IPS-20b (cell line): ENCODE data around the gene URGCP.
A peak's percentile ranks its signal among the peaks of the same experiment; 100 is the strongest.

Source experiments
- H3K27ac ChIP-seq: one replicate; pipeline ENCODE4 v1.5.1; 2013; ENCODE audit warnings: low read length
- H3K27me3 ChIP-seq: 2 replicates; pipeline ENCODE4 v1.6.1; 2013; ENCODE audit warnings: mild to moderate bottlenecking, low read length, inconsistent platforms; ENCODE audit not compliant: insufficient read depth
- H3K36me3 ChIP-seq: 2 replicates; pipeline ENCODE4 v1.6.1; 2013; ENCODE audit warnings: low read depth, mild to moderate bottlenecking, inconsistent platforms, low read length, moderate library complexity; ENCODE audit not compliant: insufficient read depth
- H3K4me1 ChIP-seq: 2 replicates; pipeline ENCODE4 v1.6.1; 2013; ENCODE audit warnings: mild to moderate bottlenecking, control low read depth, inconsistent platforms, low read length, moderate library complexity; ENCODE audit not compliant: insufficient read depth
- H3K4me3 ChIP-seq: 2 replicates; pipeline ENCODE4 v1.5.1; 2013; ENCODE audit warnings: mild to moderate bottlenecking, low read length, inconsistent platforms
- H3K9ac ChIP-seq: 2 replicates; pipeline ENCODE4 v1.6.1; 2013; ENCODE audit warnings: low read depth, mild to moderate bottlenecking, inconsistent platforms, low read length, moderate library complexity
- H3K9me3 ChIP-seq: 2 replicates; pipeline ENCODE4 v1.6.1; 2013; ENCODE audit warnings: mild to moderate bottlenecking, low read depth, low read length, inconsistent platforms; ENCODE audit not compliant: insufficient read depth

URGCP gene, protein sequence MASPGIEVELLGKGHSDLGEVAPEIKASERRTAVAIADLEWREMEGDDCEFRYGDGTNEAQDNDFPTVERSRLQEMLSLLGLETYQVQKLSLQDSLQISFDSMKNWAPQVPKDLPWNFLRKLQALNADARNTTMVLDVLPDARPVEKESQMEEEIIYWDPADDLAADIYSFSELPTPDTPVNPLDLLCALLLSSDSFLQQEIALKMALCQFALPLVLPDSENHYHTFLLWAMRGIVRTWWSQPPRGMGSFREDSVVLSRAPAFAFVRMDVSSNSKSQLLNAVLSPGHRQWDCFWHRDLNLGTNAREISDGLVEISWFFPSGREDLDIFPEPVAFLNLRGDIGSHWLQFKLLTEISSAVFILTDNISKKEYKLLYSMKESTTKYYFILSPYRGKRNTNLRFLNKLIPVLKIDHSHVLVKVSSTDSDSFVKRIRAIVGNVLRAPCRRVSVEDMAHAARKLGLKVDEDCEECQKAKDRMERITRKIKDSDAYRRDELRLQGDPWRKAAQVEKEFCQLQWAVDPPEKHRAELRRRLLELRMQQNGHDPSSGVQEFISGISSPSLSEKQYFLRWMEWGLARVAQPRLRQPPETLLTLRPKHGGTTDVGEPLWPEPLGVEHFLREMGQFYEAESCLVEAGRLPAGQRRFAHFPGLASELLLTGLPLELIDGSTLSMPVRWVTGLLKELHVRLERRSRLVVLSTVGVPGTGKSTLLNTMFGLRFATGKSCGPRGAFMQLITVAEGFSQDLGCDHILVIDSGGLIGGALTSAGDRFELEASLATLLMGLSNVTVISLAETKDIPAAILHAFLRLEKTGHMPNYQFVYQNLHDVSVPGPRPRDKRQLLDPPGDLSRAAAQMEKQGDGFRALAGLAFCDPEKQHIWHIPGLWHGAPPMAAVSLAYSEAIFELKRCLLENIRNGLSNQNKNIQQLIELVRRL

DNA sequence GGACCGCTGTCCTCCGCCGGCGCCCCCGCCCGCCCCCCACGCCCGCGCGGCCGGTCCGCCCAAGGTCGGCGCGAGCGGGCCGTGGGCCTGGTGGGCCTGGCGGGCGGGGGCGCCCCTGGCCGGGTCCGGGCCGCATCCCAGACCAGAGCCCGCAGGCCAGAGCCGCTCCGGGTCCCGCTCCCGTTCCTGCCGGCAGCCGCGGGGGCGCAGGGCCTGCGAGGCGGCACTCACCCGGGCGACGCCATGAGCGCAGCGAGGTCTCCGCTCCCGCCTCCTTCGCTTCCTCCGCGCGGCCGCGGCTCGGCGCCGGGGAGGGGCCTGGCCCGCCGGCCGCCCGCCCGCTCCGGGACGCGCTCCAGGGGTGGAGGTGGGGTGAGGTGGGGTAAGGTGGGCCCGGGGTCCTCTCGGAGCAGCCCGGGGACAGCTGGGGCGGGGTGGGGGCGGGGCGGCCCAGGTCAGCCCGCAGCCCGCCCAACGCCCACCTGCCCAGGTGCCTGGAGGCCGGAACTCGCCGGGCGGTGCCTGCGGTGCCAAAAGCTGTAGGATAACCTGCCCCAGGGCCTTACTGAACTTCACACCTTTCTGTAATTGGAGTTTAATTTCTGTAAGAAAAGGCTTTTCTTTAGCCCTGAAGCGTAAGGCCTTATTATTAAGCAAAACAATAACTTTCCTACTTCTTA lies at the start of gene URGCP:
TSS of gene URGCP (minus strand) at position 266 of the 680 bp plus-strand sequence. CDS start at position 245, 21 bp downstream.
- 0 out of 2 replicates have a peak, but pooled peaks cover 2% of the 10 kb centered on the region for H3K4me1 ChIP-seq
- peak within 1 kb of the TSS; percentile 75 for H3K4me3 ChIP-seq
- no peaks in the 10 kb centered on the region for H3K36me3 ChIP-seq
- H3K27me3 ChIP-seq = no peaks in the 10 kb centered on the region
- H3K27ac ChIP-seq = no peak within 1 kb of the TSS
- H3K9ac ChIP-seq = peak within 1 kb of the TSS; percentile 66; the same call in 1 of the 2 replicates
- no peaks in the 10 kb centered on the region for H3K9me3 ChIP-seq

DNA sequence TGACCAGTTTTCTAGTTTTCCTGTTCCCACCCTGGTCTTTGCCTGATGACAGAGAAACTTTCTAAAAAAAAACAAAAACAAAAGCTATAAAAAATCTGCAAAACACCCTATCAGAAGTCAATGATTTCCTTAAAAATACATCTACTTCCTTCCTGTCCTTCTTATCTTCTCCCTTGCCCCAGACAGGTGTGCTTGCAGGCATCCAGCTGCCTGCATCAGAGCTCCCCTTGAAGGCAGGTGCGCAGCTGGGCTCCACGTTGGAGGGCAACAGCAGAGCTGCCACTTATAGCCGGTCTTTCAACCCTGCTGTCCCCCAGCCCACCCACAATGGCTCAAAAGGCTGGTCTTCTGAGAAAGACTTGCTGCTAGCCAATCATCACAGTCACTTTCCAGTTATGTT lies 49.6 kb upstream of the URGCP start:
- no peaks in the 10 kb centered on the region for H3K9me3 ChIP-seq
- no peaks in the 10 kb centered on the region for H3K4me1 ChIP-seq
- no peaks in the 10 kb centered on the region for H3K27me3 ChIP-seq
- no peak overlapping the region for H3K27ac ChIP-seq
- H3K4me3 ChIP-seq = no peak overlapping the region
- 0 out of 2 replicates have a peak, but pooled peaks cover 3% of the 10 kb centered on the region for H3K36me3 ChIP-seq
- no peak overlapping the region for H3K9ac ChIP-seq

DNA sequence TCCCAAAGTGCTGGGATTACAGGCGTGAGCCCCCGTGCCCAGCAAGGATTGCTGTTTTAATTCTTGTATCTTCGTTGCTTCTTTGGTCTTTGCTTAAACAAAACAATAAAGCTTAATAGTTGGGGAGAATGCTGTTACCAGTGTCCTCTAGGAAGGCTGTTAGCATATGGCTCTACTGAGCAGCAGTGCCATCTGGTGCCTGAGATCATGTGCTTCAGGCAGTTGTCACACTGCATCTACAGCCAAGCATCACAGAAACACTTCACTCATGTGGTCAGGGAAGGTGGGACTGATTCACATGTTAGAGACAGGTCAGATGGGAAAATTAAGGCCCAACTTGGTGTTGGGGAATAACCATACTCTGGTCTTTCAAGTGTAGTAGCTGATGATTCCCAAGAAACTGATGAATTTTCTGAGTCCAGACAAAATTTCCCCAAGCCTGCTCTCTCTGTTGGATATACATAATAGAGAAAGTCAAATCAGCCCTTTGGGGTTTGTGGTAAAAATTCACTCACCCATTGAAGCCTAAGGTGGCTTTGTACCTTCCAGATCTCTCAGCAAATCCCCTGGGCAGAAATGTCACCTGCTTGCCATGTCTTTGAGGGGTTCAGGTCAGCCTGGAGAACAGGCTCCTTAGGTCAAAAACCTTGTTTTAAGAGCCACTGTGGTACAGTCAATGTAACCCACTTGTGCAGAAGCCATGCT lies 48.3 kb upstream of the URGCP start:
- H3K9me3 ChIP-seq = no peaks in the 10 kb centered on the region
- no peak overlapping the region for H3K27ac ChIP-seq
- no peaks in the 10 kb centered on the region for H3K4me1 ChIP-seq
- H3K27me3 ChIP-seq = no peaks in the 10 kb centered on the region
- 0 out of 2 replicates have a peak, but pooled peaks cover 3% of the 10 kb centered on the region for H3K36me3 ChIP-seq
- no peak overlapping the region for H3K9ac ChIP-seq
- no peak overlapping the region for H3K4me3 ChIP-seq

DNA sequence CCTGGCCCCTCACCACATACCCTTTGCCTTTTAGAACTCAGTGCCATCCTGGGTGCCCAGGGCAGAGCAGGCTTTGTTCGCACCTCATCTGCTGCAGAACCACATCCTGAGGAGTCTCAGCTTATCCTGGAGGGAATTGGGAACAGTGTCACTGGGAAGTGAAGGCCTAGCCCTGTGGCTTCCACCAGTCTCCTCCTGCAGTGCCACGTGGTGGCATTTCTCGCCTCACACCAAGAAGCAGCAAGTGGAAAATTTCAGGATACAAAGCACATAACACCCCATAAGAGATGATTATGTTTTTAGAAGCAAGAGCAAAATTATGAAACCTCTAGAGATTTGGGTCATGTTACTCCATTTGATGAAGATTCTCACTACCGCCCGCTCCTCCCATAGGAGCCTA lies 46.7 kb upstream of the URGCP start:
- Histone ChIP-seq H3K27ac (no peak overlapping the region), H3K27me3 (no peaks in the 10 kb centered on the region), H3K9me3 (no peaks in the 10 kb centered on the region), H3K36me3 (0 out of 2 replicates have a peak, but pooled peaks cover 3% of the 10 kb centered on the region), H3K9ac (no peak overlapping the region), H3K4me3 (no peak overlapping the region), H3K4me1 (no peaks in the 10 kb centered on the region)

DNA sequence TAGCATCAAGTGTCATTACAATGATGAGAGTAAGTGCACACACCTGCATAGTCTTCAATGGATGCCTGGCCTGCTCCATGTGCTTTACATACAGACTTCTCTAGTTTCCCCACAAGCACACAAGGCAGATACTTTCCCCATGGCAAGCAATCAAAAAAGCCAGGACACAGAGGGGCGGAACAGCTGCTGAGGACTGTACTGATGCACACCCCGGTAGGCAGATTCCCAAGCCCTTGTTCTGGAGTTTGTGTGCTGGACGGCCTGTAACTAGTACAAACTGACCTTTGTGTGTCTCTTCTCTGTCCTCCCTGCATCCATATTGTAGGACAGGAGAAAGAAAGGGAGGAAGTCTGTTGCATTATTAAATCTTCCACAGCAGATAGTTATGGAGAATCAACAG lies 45.6 kb upstream of the URGCP start:
- Histone ChIP-seq H3K9ac (no peak overlapping the region), H3K4me3 (no peak overlapping the region), H3K27me3 (no peaks in the 10 kb centered on the region), H3K27ac (no peak overlapping the region), H3K4me1 (no peaks in the 10 kb centered on the region), H3K36me3 (0 out of 2 replicates have a peak, but pooled peaks cover 3% of the 10 kb centered on the region), H3K9me3 (no peaks in the 10 kb centered on the region)

DNA sequence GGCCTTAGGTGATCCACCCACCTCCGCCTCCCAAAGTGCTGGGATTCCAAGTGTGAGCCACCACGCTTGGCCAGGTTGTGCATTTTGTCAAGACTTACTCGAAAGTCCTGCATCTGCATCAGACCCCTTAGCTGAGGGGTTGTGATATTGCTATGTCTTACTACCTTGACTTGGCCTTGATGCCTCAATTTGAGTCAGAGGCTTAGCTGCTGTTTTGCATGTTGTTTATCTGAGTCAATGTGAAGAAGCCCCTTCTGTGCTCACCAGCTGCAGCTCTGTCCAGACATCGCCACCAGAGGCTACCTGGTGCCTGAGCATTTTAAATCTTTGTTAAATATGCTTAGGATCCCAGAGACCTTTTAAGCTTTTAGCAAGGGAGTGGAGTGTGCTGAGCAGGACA lies 37.9 kb upstream of the URGCP start:
- H3K27ac ChIP-seq = no peak overlapping the region
- no peak overlapping the region for H3K9ac ChIP-seq

DNA sequence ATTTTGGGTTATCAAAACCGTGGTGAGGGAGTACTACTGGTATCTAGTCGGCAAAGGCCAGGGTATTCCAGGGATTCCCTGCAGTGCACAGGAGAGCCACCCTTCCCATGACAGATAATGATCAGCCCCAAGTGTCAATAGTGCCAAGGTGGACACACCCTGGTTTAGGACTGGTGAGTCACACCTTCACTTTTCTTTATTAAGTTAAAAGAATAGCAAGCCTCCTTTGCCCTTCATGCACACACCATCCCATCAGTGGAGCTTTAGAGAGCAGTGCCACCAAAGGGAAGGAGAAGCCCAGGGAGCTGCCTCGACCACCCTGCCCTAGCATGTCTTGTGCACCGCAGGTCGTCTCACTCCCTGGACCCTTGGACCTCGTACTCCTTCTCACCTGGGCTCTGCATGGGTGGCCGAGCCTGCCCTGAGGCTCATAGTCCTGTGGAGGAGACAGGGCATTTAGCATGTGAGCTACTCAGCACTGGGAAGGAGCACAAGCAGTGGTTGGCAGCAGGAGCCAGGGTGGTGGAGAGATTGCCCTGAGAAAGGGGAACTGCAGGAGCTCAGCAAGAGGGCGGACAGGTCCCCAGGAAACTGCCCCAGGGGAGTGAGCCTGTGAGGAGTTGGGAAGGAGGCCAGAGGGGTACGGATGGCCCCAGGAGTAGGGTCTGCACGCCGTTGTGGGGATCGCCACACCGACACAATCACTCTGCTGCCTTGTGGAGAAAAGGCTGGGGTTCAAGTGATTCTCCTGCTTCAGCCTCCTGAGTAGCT lies 37.2 kb upstream of the URGCP start:
- H3K4me3 ChIP-seq = no peak overlapping the region
- H3K4me1 ChIP-seq = no peaks in the 10 kb centered on the region
- no peaks in the 10 kb centered on the region for H3K9me3 ChIP-seq
- no peaks in the 10 kb centered on the region for H3K27me3 ChIP-seq
- no peak overlapping the region for H3K27ac ChIP-seq
- no peaks in the 10 kb centered on the region for H3K36me3 ChIP-seq
- no peak overlapping the region for H3K9ac ChIP-seq

More for the DNA sequence above, 37.9 kb upstream of the URGCP start:
- no peak overlapping the region for H3K4me3 ChIP-seq
- H3K4me1 ChIP-seq = no peaks in the 10 kb centered on the region
- H3K9me3 ChIP-seq = no peaks in the 10 kb centered on the region
- H3K36me3 ChIP-seq = no peaks in the 10 kb centered on the region
- no peaks in the 10 kb centered on the region for H3K27me3 ChIP-seq

DNA sequence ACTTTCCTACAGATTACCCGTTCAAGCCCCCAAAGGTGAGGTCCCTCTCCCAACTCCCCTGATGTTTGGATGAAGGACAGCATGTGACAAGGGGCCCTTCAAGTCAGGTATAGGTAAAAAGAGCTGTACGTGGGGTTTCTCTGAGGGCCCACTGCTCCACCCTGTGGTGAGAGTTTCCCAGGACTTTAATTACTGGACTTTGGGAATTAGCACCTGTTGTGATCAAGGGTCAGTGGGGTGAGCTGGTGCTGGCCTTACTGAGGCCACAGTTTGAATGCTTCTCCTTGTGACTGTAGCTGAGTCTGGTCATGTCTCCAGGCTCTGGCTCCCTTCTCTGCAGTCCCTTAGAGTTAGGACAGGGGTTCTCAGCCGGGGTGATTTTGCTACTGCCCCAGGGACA lies 36.6 kb upstream of the URGCP start:
- no peak overlapping the region for H3K27ac ChIP-seq
- no peaks in the 10 kb centered on the region for H3K4me1 ChIP-seq
- H3K9me3 ChIP-seq = no peaks in the 10 kb centered on the region
- H3K4me3 ChIP-seq = no peak overlapping the region
- H3K36me3 ChIP-seq = no peaks in the 10 kb centered on the region
- H3K27me3 ChIP-seq = no peaks in the 10 kb centered on the region
- H3K9ac ChIP-seq = no peak overlapping the region

DNA sequence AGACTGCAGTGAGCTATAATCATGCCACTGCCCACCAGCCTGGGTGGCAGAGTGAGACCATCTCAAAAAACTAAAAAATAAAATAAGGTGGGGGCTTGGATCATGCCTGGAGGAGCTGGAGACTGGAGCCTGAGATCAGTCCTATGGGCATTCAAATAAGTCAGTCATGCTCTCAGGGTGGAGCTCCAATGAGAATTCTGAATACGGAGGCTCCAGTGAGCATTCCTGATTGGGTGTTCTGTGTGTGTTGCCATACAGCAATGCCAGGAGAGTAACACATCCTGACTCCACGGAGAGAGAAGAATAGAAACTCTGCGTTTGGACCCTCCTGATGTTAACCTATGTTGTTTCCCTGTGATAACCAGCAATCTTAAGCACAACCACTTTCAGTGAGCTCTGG lies 35.9 kb upstream of the URGCP start:
- Histone ChIP-seq H3K9me3 (no peaks in the 10 kb centered on the region), H3K4me1 (no peaks in the 10 kb centered on the region), H3K36me3 (no peaks in the 10 kb centered on the region), H3K9ac (no peak overlapping the region), H3K4me3 (no peak overlapping the region), H3K27ac (no peak overlapping the region), H3K27me3 (no peaks in the 10 kb centered on the region)

DNA sequence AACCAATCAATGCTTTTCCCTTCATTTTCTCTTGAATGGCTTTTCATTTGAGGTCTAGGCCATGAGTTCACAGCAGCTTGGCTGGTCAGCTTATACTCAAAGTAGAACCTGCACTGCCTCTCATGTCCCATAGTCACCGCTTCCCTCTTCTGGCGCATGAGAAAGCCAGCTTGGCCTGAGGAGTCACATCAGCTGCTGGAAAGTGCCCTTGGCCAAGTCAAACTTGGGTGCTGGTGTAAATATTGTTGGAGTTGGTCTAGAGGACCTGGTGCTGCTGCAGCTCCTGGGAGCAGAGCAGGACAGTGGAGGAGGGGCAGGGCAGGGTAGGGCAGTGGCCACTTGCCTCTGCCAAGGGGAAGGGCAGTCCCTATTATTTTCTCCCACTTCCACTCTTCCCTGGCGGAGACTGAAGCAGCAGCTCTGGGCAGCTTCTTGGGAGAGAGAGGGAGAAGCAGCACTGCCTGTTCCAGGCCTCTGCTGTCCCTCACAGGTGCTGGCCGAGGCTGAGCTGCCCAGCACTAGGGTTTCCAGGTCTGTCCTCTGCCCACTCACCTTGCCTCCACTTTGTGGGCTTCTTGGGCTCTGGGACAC lies 32.6 kb upstream of the URGCP start:
- no peaks in the 10 kb centered on the region for H3K4me1 ChIP-seq
- H3K27me3 ChIP-seq = no peaks in the 10 kb centered on the region
- H3K9me3 ChIP-seq = no peaks in the 10 kb centered on the region
- no peak overlapping the region for H3K9ac ChIP-seq
- H3K36me3 ChIP-seq = no peaks in the 10 kb centered on the region
- no peak overlapping the region for H3K27ac ChIP-seq
- no peak overlapping the region for H3K4me3 ChIP-seq
